Ovary (tissue), 9 donors: Measurements from ENCODE around the gene MPDU1. TPM values are rescaled to one million over a fixed set of nuclear protein-coding genes. Genes with fewer than 3 reads are reported as not detected.
A peak's percentile ranks its signal among the peaks of the same experiment; 100 is the strongest.
"Not testable (repeated sequence)": the region's sequence is repeated elsewhere in the genome, so short reads cannot be mapped to it uniquely, and the experiment has no call there.

Experiments used
- DNase-seq, 5 donors: peaks; one replicate each; pipeline ENCODE4 v3.0.0-alpha.2; 2019 to 2020
- H3K27ac ChIP-seq, 2 donors: fragments of 200-600 bp; one replicate each; pipeline versions ENCODE4 v1.5.1 to v1.8.0; 2019 to 2022
- H3K27me3 ChIP-seq: fragments of 200-600 bp; one replicate; pipeline ENCODE4 v1.8.0; 2022
- H3K36me3 ChIP-seq: fragments of 200-600 bp; sonication (generic); one replicate; pipeline ENCODE4 v1.5.1; 2019
- H3K4me1 ChIP-seq: one replicate; pipeline ENCODE4 v1.8.1; 2013; ENCODE audit warnings: mild to moderate bottlenecking, moderate library complexity; ENCODE audit not compliant: insufficient read depth
- H3K4me3 ChIP-seq: fragments of 200-600 bp; sonication (generic); one replicate; pipeline ENCODE4 v1.5.1; 2017
- H3K9me3 ChIP-seq, 2 donors: fragments of 200-600 bp in 1 of 2; sonication (generic) in 1 of 2; one replicate each; pipeline versions ENCODE4 v1.5.1 to v1.8.1; 2013 to 2019; ENCODE audit warnings: mild to moderate bottlenecking in 1 of 2, moderate library complexity in 1 of 2
- CTCF ChIP-seq, 3 donors: fragments of 450-650 bp in 2 of 3; fragments of 200-600 bp in 1 of 3; IDR thresholded peaks; one replicate each; pipeline versions ENCODE4 v1.5.1 to v1.8.0; 2016 to 2022; ENCODE audit warnings: antibody characterized with exemption in 3 of 3, mild to moderate bottlenecking in 1 of 3
- EP300 ChIP-seq: sonication (generic); formaldehyde crosslinking; IDR thresholded peaks from one replicate; pipeline ENCODE4 v1.6.1; 2017; ENCODE audit warnings: antibody characterized with exemption
- POLR2A ChIP-seq: fragments of 450-650 bp; IDR thresholded peaks from one replicate; pipeline ENCODE4 v1.6.1; 2017; ENCODE audit warnings: antibody characterized with exemption, mild to moderate bottlenecking, moderate library complexity
- WGBS, 3 donors: extraction: QIAGEN DNeasy Blood & Tissue Kit in 1 of 3; methylation state at CpG; one replicate each; pipeline versions ENCODE4 v1.1.5 to v1.1.7; 2013 to 2017; 5-methylcytosine and 5-hydroxymethylcytosine counted together
- intact Hi-C, 4 donors: fragments of 100-400 bp; cut with DNase I; formaldehyde crosslinking; loops; one replicate each; pipeline versions ENCODE4 v1.11.0 to v1.15.1; 2022 to 2023
- polyA plus RNA-seq, 2 donors: library from polyadenylated mRNA; stranded (reverse); fragments of 200-250 nt in 1 of 2; fragments of 350-450 nt in 1 of 2; fragmentation: Illumina TruSeq in 1 of 2; extraction: RNeasy Lipid Tissue Mini Kit (QIAGEN cat#74804) in 1 of 2; gene quantifications; one replicate each; pipeline ENCODE4 v1.2.3, GENCODE V29; 2013 to 2014
- total RNA-seq, 7 donors: library from RNA; depleted of rRNA in 2 of 7; stranded (reverse); fragments of >200 nt in 2 of 7; fragmentation: NEBNext Ultra II Directional in 3 of 7; extraction: Animal tissue kit (Norgen Biotek cat#: 25700) in 3 of 7; gene quantifications; one replicate each; pipeline versions ENCODE4 v1.1.0 to v1.2.4, GENCODE V29; 2016 to 2023
- donor health status: DM: no; HTN: no; CAD: no; lungs with moderate emphysema.
- donor health status: DM: no; HTN: no; CAD: no.
- donor health status: Bipolar disorder and iron deficiency.
- donor health status: DM: yes; HTN: yes; CAD: no.
- donor health status: DM: no; HTN: no; CAD: no.
- donor health status: DM: yes; HTN: yes; CAD: no.

MPDU1 gene
- total and polyA plus RNA-seq, 9 donors, result 13.0 to 87.9 (median 21.0) TPM

GRCh38 chr17:7620835-7621234, 37.2 kb downstream of the MPDU1 start:
- Histone ChIP-seq H3K27ac (no peak overlapping the region), H3K36me3 (no peaks in the 10 kb centered on the region), H3K4me1 (no peaks in the 10 kb centered on the region), H3K9me3 (no peaks in the 10 kb centered on the region), H3K4me3 (no peak overlapping the region), H3K27me3 (no peaks in the 10 kb centered on the region)
- no peak for DNase-seq
- TF ChIP-seq POLR2A (no peak), EP300 (no peak), CTCF (IDR thresholded peaks at IDR 0.05) (no peak)
- intact Hi-C loops, result loop anchor here in 1 of 4 donors (10.0 kb wide), 1 partner anchor 214 kb away; the partner anchor contains the start of gene KDM6B
- WGBS, 3 donors, result 83 to 92% (median 92%) methylated on average over 8 of the region's 8 CpGs

GRCh38 chr17:7623661-7624060, 40.0 kb downstream of the MPDU1 start:
- Histone ChIP-seq H3K36me3 (no peaks in the 10 kb centered on the region), H3K27me3 (no peaks in the 10 kb centered on the region), H3K4me3 (no peak overlapping the region), H3K9me3 (no peaks in the 10 kb centered on the region), H3K27ac (no peak overlapping the region), H3K4me1 (peaks cover 4% of the 10 kb centered on the region)
- no peak for DNase-seq
- TF ChIP-seq CTCF (IDR thresholded peaks at IDR 0.05) (no peak), POLR2A (no peak), EP300 (no peak)
- intact Hi-C loops, result loop anchor here in 1 of 4 donors (10.0 kb wide), 1 partner anchor 211 kb away; the partner anchor contains the start of gene KDM6B
- 80 to 92% (median 89%) methylated on average over 5 of the region's 5 CpGs for WGBS, 3 donors

DNA sequence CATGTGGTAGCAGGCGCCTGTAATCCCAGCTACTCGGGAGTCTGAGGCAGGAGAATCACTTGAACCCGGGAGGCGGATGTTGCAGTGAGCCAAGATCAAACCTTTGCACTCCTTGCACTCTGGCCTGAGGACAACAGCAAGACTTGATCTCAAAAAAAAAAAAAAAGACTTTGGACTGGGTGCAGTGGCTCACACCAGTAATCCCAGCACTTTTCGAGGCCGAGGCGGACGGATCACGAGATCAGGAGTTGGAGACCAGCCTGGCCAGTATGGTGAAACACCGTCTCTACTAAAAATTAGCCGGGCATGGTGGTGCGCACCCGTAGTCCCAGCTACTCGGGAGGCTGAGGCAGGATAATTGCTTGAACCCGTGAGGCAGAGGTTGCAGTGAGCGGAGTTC, 42.1 kb downstream of the MPDU1 start:
- peak overlapping the region in 1 of 2 donors; percentile 97 for H3K27ac ChIP-seq
- not testable (repeated sequence) for H3K4me1 ChIP-seq, H3K9me3 ChIP-seq, H3K36me3 ChIP-seq, H3K27me3 ChIP-seq, DNase-seq, H3K4me3 ChIP-seq
- intact Hi-C loops, result loop anchor here in 1 of 4 donors (2.0 to 10.0 kb wide), 2 partner anchors 61 to 209 kb away; partner anchors contain the start of genes KDM6B and TP53
- WGBS, 3 donors, result 94 to 98% (median 97%) methylated on average over 16 of the region's 16 CpGs

DNA sequence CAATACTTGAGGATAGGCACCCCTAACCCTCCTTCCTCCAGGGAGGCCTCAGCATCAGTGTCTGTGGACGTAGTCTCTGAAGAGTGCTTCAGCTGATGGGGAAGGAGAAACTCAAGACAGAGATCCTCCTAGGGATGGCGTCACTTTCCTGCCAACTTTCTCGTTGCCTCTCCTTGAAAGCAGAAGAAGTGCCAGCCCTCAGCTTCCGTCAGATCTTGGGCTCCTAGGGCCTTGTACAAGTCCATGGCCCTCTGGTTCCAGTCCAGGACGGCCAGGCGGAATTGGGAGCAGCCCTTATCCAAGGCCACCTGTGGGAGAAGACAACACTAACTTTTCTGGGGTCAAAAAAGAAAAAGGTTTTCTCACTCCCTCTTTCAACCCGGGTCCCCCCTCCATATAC, 42.7 kb downstream of the MPDU1 start:
- peak in 1 of 5 donors; percentile 39 for DNase-seq
- H3K27ac ChIP-seq, result peak overlapping the region in 1 of 2 donors; percentile 97

More for the DNA sequence above, 42.7 kb downstream of the MPDU1 start:
- Histone ChIP-seq H3K27me3 (no peaks in the 10 kb centered on the region), H3K4me1 (peaks cover 7% of the 10 kb centered on the region), H3K36me3 (no peaks in the 10 kb centered on the region), H3K4me3 (no peak overlapping the region), H3K9me3 (no peaks in the 10 kb centered on the region)
- TF ChIP-seq EP300 (no peak), POLR2A (no peak), CTCF (IDR thresholded peaks at IDR 0.05) (no peak)
- intact Hi-C loops, result loop anchor here in 1 of 4 donors (2.0 to 10.0 kb wide), 2 partner anchors 60 to 208 kb away; partner anchors contain the start of genes KDM6B and TP53
- 43 to 64% (median 49%) methylated on average over 7 of the region's 7 CpGs for WGBS, 3 donors
